Gastrocnemius medialis (tissue), 4 donors: ENCODE data around the gene TSC22D3.

Experiments
- POLR2A ChIP-seq, 2 donors: fragments of 450-650 bp; IDR thresholded peaks; one replicate each; pipeline ENCODE4 v1.6.1; 2017; ENCODE audit warnings: antibody characterized with exemption in 2 of 2, mild to moderate bottlenecking in 2 of 2, moderate library complexity in 2 of 2
- TF ChIP-seq, protein P1 (sequence below), 5 experiments: fragments of 450-650 bp in 3 of 5; fragments of 200-600 bp in 2 of 5; sonication (generic) in 2 of 5; IDR thresholded peaks in 4 of 5; conservative IDR thresholded peaks in 1 of 5; 1 replicate in 4 of 5; 2 replicates in 1 of 5; pipeline ENCODE4 v1.5.1; 2016 to 2019; ENCODE audit warnings: antibody characterized with exemption in 5 of 5, mild to moderate bottlenecking in 3 of 5, moderate library complexity in 3 of 5

GRCh38 chrX:107699616-107700015 lies 76.0 kb downstream of the TSC22D3 start:
- TF ChIP-seq, protein P1, sequence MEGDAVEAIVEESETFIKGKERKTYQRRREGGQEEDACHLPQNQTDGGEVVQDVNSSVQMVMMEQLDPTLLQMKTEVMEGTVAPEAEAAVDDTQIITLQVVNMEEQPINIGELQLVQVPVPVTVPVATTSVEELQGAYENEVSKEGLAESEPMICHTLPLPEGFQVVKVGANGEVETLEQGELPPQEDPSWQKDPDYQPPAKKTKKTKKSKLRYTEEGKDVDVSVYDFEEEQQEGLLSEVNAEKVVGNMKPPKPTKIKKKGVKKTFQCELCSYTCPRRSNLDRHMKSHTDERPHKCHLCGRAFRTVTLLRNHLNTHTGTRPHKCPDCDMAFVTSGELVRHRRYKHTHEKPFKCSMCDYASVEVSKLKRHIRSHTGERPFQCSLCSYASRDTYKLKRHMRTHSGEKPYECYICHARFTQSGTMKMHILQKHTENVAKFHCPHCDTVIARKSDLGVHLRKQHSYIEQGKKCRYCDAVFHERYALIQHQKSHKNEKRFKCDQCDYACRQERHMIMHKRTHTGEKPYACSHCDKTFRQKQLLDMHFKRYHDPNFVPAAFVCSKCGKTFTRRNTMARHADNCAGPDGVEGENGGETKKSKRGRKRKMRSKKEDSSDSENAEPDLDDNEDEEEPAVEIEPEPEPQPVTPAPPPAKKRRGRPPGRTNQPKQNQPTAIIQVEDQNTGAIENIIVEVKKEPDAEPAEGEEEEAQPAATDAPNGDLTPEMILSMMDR (IDR thresholded peaks at IDR 0.05 in 4 of 5, conservative IDR thresholded peaks at IDR 0.05 in 1 of 5) = no peak
- no peak for TF ChIP-seq POLR2A (IDR thresholded peaks at IDR 0.05)
